ENCODE measurements around the gene PCDHGC4.

PCDHGC4 gene

GRCh38 chr5:141490271-141490670, 5.4 kb downstream of the PCDHGC4 start:
- no peak for DNase-seq (ENCODE audit: low read depth)

- no peak for DNase-seq (ENCODE audit: low read depth)
Measured at GRCh38 chr5:141490771-141491170, 5.9 kb downstream of the PCDHGC4 start.

GRCh38 chr5:141491323-141492167, 6.7 kb downstream of the PCDHGC4 start:
- DNase-seq (ENCODE audit: low read depth) = no peak

- no peak for DNase-seq (ENCODE audit: low read depth)
Measured at GRCh38 chr5:141492168-141492885, 7.5 kb downstream of the PCDHGC4 start.

- no peak for DNase-seq (ENCODE audit: low read depth)
Measured at GRCh38 chr5:141493500-141494422, 8.9 kb downstream of the PCDHGC4 start.

GRCh38 chr5:141494761-141495452, 10.1 kb downstream of the PCDHGC4 start:
- no peak for DNase-seq (ENCODE audit: low read depth)

GRCh38 chr5:141495453-141495811, 10.6 kb downstream of the PCDHGC4 start:
- DNase-seq (ENCODE audit: low read depth) = no peak

- no peak for DNase-seq (ENCODE audit: low read depth)
Measured at GRCh38 chr5:141496038-141496437, 11.2 kb downstream of the PCDHGC4 start.

- no peak for DNase-seq (ENCODE audit: low read depth)
Measured at GRCh38 chr5:141501761-141502160, 16.9 kb downstream of the PCDHGC4 start.

- no peak for DNase-seq (ENCODE audit: low read depth)
Measured at GRCh38 chr5:141503681-141504080, 18.9 kb downstream of the PCDHGC4 start.

- DNase-seq (ENCODE audit: low read depth) = no peak
Measured at GRCh38 chr5:141504216-141504615, 19.4 kb downstream of the PCDHGC4 start.

- DNase-seq (ENCODE audit: low read depth) = no peak
Measured at GRCh38 chr5:141506381-141507155, 21.7 kb downstream of the PCDHGC4 start.

GRCh38 chr5:141507387-141508091, 22.7 kb downstream of the PCDHGC4 start:
- DNase-seq (ENCODE audit: low read depth) = no peak

- DNase-seq (ENCODE audit: low read depth) = no peak
Measured at GRCh38 chr5:141508440-141508797, 23.6 kb downstream of the PCDHGC4 start.

- DNase-seq (ENCODE audit: low read depth) = no peak
Measured at GRCh38 chr5:141508798-141509611, 24.2 kb downstream of the PCDHGC4 start.

- no peak for DNase-seq (ENCODE audit: low read depth)
Measured at GRCh38 chr5:141510160-141510559, 25.3 kb downstream of the PCDHGC4 start.

GRCh38 chr5:141510850-141511601, 26.2 kb downstream of the PCDHGC4 start:
- DNase-seq (ENCODE audit: low read depth) = no peak

GRCh38 chr5:141511771-141512325, 27.0 kb downstream of the PCDHGC4 start:
- DNase-seq (ENCODE audit: low read depth) = no peak

All from stimulated activated CD8-positive, alpha-beta memory T cell treated with anti-CD3 and anti-CD28 coated beads, Interleukin-15, amount 100 ng/mL, for 1 hour (primary cell).